ENCODE results near the gene COQ4. TPM values are rescaled to one million over a fixed set of nuclear protein-coding genes. Genes with fewer than 3 reads are reported as not detected.

The COQ4 gene
- total RNA-seq, 1 experiment from 2014 or later, result 28.1 TPM

DNA sequence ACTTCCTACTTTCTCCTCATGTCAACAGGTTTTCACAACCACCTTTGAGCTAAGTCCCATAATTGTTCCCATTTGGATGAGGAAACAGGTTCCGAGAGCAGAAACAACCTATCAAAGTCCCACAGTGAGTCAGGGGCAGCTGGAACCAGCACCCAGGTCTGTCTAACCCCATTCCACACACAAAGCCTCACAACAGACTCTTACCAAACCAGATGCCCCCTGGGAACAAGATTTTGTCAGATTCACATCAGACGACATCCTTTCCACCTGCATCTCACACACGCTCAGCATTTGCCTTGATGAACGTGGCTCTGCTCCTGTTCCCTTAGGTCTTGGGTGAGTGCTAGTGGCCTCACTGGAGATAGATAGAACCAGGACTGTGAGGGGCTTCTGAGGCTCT lies 29.5 kb upstream of the COQ4 start:
- intact Hi-C loops (cut with micrococcal nuclease), result no loop called here
- Histone ChIP-seq H3F3A (ENCODE audit: low read length, unreplicated experiment) (no peaks in the 10 kb centered on the region), H3K4me1 (ENCODE audit: insufficient read depth, low read length) (peaks cover 10% of the 10 kb centered on the region), H3K79me2 (ENCODE audit: low read length) (no peaks in the 10 kb centered on the region), H3K9me2 (replicated peaks; ENCODE audit: low read length) (no peaks in the 10 kb centered on the region), H3K36me3 (ENCODE audit: low read depth, low read length) (no peaks in the 10 kb centered on the region), H3K4me2 (ENCODE audit: low read length) (no peak overlapping the region), H4K20me1 (ENCODE audit: low read length) (no peaks in the 10 kb centered on the region), H3K27ac (ENCODE audit: low read length) (no peak overlapping the region), H3K4me3 (ENCODE audit: low read length) (no peak overlapping the region), H3K9me3 (ENCODE audit: low read length) (no peaks in the 10 kb centered on the region), H3K9ac (ENCODE audit: low read length) (no peak overlapping the region), H2AFZ (ENCODE audit: low read length) (no peak overlapping the region), H3K27me3 (ENCODE audit: low read length) (no peaks in the 10 kb centered on the region)
- BruUV-seq (replicated peaks), result no TSS peak
- no peak for ATAC-seq
- POLR2A ChIA-PET (ENCODE audit: unreplicated experiment), result no interaction called here
- CTCF ChIA-PET, result no interaction called here
- no peak for TF ChIP-seq EZH2 (IDR thresholded peaks at IDR 0.05; ENCODE audit: low read length, unreplicated experiment)
- no peak for TF ChIP-seq EZH2phosphoT487 (IDR thresholded peaks at IDR 0.05; ENCODE audit: borderline replicate concordance, low read length)
- DNase-seq, result no peak

DNA sequence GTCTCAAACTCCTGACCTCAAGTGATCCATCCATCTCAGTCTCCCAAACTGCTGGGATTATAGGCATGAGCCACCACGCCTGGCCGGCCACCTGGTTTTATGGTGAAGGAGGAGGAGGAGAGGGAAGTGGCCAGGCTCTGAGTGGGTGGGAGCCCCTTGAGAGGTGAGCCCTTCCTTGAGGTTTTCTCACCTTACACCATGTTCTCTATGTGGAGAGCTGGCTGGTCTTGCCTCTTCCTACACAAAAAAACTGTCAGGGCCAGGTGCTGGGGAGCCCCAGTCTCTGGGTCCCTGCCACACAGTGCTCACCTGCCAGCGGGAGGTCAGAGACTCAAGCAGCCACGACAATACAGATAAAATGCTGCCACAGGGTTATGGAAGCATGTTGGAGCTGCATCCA lies 28.5 kb upstream of the COQ4 start:
- no peak overlapping the region for H3K4me2 ChIP-seq (ENCODE audit: low read length)
- peaks cover 14% of the 10 kb centered on the region for H3K4me1 ChIP-seq (ENCODE audit: insufficient read depth, low read length)
- H3K27me3 ChIP-seq (ENCODE audit: low read length), result no peaks in the 10 kb centered on the region
- no peak for DNase-seq
- H3K9me3 ChIP-seq (ENCODE audit: low read length), result no peaks in the 10 kb centered on the region
- intact Hi-C loops (cut with micrococcal nuclease), result loop anchor here (2.0 kb wide), 1 partner anchor 29 kb away; the partner anchor contains the start of genes COQ4 and TRUB2
- TF ChIP-seq EZH2 (IDR thresholded peaks at IDR 0.05; ENCODE audit: low read length, unreplicated experiment) (no peak), EZH2phosphoT487 (IDR thresholded peaks at IDR 0.05; ENCODE audit: borderline replicate concordance, low read length) (no peak)
- TF ChIP-seq, protein P1, sequence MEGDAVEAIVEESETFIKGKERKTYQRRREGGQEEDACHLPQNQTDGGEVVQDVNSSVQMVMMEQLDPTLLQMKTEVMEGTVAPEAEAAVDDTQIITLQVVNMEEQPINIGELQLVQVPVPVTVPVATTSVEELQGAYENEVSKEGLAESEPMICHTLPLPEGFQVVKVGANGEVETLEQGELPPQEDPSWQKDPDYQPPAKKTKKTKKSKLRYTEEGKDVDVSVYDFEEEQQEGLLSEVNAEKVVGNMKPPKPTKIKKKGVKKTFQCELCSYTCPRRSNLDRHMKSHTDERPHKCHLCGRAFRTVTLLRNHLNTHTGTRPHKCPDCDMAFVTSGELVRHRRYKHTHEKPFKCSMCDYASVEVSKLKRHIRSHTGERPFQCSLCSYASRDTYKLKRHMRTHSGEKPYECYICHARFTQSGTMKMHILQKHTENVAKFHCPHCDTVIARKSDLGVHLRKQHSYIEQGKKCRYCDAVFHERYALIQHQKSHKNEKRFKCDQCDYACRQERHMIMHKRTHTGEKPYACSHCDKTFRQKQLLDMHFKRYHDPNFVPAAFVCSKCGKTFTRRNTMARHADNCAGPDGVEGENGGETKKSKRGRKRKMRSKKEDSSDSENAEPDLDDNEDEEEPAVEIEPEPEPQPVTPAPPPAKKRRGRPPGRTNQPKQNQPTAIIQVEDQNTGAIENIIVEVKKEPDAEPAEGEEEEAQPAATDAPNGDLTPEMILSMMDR (conservative IDR thresholded peaks at IDR 0.05; ENCODE audit: low read depth, low read length), result no peak
- CTCF ChIA-PET, result no interaction called here
- no peak for ATAC-seq
- no peaks in the 10 kb centered on the region for H3K9me2 ChIP-seq (replicated peaks; ENCODE audit: low read length)
- H3K79me2 ChIP-seq (ENCODE audit: low read length), result no peaks in the 10 kb centered on the region
- no peak overlapping the region for H3K27ac ChIP-seq (ENCODE audit: low read length)
- H3K36me3 ChIP-seq (ENCODE audit: low read depth, low read length), result no peaks in the 10 kb centered on the region
- POLR2A ChIA-PET (ENCODE audit: unreplicated experiment), result no interaction called here
- H3K9ac ChIP-seq (ENCODE audit: low read length), result no peak overlapping the region
- no peaks in the 10 kb centered on the region for H3F3A ChIP-seq (ENCODE audit: low read length, unreplicated experiment)
- H4K20me1 ChIP-seq (ENCODE audit: low read length), result no peaks in the 10 kb centered on the region
- no peak overlapping the region for H3K4me3 ChIP-seq (ENCODE audit: low read length)
- no peak overlapping the region for H2AFZ ChIP-seq (ENCODE audit: low read length)
- no TSS peak for BruUV-seq (replicated peaks)

DNA sequence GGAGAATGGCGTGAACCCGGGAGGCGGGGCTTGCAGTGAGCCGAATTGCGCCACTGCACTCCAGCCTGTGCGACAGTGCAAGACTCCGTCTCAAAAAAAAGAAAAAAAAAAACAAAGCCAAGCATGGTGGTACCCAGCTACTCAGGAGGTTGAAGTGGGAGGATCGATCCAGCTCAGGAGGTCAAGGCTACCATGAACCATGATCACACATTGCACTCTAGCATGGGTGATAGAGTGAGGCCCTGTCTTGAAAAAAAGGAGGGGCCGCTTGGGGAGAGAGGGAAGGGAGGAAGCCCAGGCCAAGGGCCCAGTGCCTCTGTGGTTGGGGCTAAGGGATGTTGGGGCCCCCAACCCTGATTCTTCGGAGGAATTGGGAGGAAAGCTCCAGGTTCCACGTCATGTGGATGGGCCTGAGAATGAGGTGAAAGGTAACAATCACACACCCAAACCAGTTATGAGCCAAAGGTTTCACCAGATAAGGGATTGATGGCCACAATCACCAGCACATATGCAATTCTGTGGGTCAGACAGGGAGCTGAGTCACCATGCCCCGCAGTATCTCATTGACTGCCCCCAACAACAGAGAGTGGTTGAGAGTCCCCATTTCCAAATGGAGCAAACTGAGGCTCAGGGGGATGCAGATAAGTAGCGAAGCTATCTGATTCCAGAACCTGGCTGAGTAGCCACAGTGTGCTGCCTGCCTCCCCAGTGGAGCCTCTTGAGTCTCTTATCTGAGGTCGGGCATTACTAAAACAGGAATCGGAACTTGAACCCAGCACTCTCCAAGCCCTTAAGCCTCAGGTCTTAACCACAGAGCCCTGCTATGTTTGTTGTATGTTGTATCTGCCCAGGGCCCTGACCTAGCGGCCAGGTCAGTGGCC lies 26.1 kb upstream of the COQ4 start:
- Histone ChIP-seq H4K20me1 (ENCODE audit: low read length) (no peaks in the 10 kb centered on the region), H3K4me1 (ENCODE audit: insufficient read depth, low read length) (peaks cover 14% of the 10 kb centered on the region), H3K79me2 (ENCODE audit: low read length) (no peaks in the 10 kb centered on the region), H3K9me3 (ENCODE audit: low read length) (no peaks in the 10 kb centered on the region), H3K9ac (ENCODE audit: low read length) (no peak overlapping the region), H3K4me2 (ENCODE audit: low read length) (no peak overlapping the region), H2AFZ (ENCODE audit: low read length) (no peak overlapping the region), H3K27ac (ENCODE audit: low read length) (no peak overlapping the region), H3K4me3 (ENCODE audit: low read length) (no peak overlapping the region), H3K27me3 (ENCODE audit: low read length) (no peaks in the 10 kb centered on the region), H3K9me2 (replicated peaks; ENCODE audit: low read length) (no peaks in the 10 kb centered on the region), H3K36me3 (ENCODE audit: low read depth, low read length) (no peaks in the 10 kb centered on the region), H3F3A (ENCODE audit: low read length, unreplicated experiment) (no peaks in the 10 kb centered on the region)
- ATAC-seq (no peak), DNase-seq (no peak)
- TF ChIP-seq, protein P1 (conservative IDR thresholded peaks at IDR 0.05; ENCODE audit: low read depth, low read length), result no peak
- no peak for TF ChIP-seq EZH2 (IDR thresholded peaks at IDR 0.05; ENCODE audit: low read length, unreplicated experiment)
- no peak for TF ChIP-seq EZH2phosphoT487 (IDR thresholded peaks at IDR 0.05; ENCODE audit: borderline replicate concordance, low read length)
- intact Hi-C loops (cut with micrococcal nuclease), result loop anchor here (5.0 kb wide), 1 partner anchor 66 kb away; no protein-coding TSS in a partner anchor
- CTCF ChIA-PET, result interaction anchor here (1.6 kb wide), 1 partner anchor 45 kb away, joined by 20 read pairs; no protein-coding TSS in a partner anchor
- no TSS peak for BruUV-seq (replicated peaks)
- POLR2A ChIA-PET (ENCODE audit: unreplicated experiment), result no interaction called here

Data from PC-3 (cell line).